ENCODE measurements around the gene TTC9B.

TTC9B gene

GRCh38 chr19:40239415-40240226 is 21.4 kb upstream of the TTC9B start:
- TF ChIP-seq CTCF (IDR thresholded peaks at IDR 0.05; ENCODE audit: low read depth, low read length, missing control alignments), result no peak
- DNase-seq (ENCODE audit: extremely low read depth, low read depth), result no peak
- H3K4me3 ChIP-seq (replicated peaks; ENCODE audit: low read depth, low read length), result no peak overlapping the region

DNA sequence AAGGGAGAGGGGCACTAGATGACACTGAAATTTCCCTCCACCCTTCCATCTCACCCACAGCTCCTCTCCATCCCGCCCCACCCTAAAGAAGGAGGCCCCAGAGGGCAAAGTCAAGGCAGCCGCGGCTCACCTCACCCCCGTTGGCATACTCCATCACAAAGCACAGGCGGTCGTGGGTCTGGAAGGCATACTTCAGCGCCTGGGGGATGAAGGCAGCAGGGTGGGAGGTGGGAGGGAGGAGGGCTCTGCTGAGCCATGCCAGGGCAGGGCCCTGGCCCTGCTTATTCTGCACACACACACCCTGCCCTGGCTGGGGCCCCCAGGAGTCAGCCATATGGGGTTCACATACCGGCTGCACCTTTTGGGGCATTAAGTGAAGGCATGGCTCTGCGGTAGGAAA is 20.6 kb upstream of the TTC9B start:
- no peak for TF ChIP-seq CTCF (IDR thresholded peaks at IDR 0.05; ENCODE audit: low read depth, low read length, missing control alignments)
- H3K4me3 ChIP-seq (replicated peaks; ENCODE audit: low read depth, low read length), result no peak overlapping the region
- no peak for DNase-seq (ENCODE audit: extremely low read depth, low read depth)

DNA sequence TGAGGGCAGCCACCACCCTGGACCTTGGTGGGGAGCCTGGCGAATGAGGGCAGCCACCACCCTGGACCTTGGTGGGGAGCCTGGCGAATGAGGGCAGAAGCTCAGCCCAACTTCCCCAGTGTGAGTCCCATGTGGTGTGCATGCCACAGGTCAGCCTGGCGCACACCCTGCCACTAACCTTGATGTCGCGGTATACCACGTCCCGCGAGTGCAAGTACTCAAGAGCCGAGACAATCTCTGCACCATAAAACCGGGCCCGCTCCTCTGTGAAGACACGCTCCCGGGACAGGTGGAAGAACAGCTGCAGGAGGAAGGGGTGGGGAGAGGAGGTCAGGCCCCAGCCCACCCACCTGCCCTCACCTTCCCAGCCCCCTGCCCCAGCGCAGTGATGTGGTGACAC is 19.6 kb upstream of the TTC9B start:
- no peak for TF ChIP-seq CTCF (IDR thresholded peaks at IDR 0.05; ENCODE audit: low read depth, low read length, missing control alignments)
- H3K4me3 ChIP-seq (replicated peaks; ENCODE audit: low read depth, low read length), result no peak overlapping the region
- DNase-seq (ENCODE audit: extremely low read depth, low read depth), result no peak

DNA sequence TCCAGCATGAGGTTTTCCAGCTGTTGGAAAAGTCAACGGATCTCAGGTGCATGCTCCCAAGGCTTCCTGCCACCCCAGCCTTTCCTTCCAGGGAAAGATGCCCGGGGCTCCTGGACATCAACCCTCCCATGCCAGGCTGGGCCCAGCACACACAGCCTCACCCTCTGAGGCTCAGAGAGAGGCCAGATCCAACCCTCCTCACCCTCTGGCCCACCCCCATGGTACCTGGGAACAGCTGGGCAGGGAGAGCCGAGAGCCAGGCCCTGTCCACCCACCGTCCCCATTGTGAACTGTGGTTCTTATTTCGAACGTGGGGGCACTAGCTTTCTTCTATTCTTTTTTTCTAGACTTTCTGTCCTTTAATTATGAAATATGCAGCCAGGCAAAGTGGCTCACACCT is 18.2 kb upstream of the TTC9B start:
- DNase-seq (ENCODE audit: extremely low read depth, low read depth), result no peak
- TF ChIP-seq CTCF (IDR thresholded peaks at IDR 0.05; ENCODE audit: low read depth, low read length, missing control alignments), result no peak
- no peak overlapping the region for H3K4me3 ChIP-seq (replicated peaks; ENCODE audit: low read depth, low read length)

- H3K4me3 ChIP-seq (replicated peaks; ENCODE audit: low read depth, low read length), result no peak overlapping the region
- no peak for TF ChIP-seq CTCF (IDR thresholded peaks at IDR 0.05; ENCODE audit: low read depth, low read length, missing control alignments)
- DNase-seq (ENCODE audit: extremely low read depth, low read depth), result no peak
Observed at GRCh38 chr19:40236026-40236355, 17.8 kb upstream of the TTC9B start.

GRCh38 chr19:40235238-40236025 is 17.2 kb upstream of the TTC9B start:
- no peak overlapping the region for H3K4me3 ChIP-seq (replicated peaks; ENCODE audit: low read depth, low read length)
- DNase-seq (ENCODE audit: extremely low read depth, low read depth), result no peak
- TF ChIP-seq CTCF (IDR thresholded peaks at IDR 0.05; ENCODE audit: low read depth, low read length, missing control alignments), result peak; percentile 25

Measured in HFF-Myc (cell line).